ENCODE data around the gene TLL1. TPM values are rescaled to one million over a fixed set of nuclear protein-coding genes. Genes with fewer than 3 reads are reported as not detected.

The TLL1 gene
- total RNA-seq, 1 experiment from 2014 or later: 0.46 TPM

DNA sequence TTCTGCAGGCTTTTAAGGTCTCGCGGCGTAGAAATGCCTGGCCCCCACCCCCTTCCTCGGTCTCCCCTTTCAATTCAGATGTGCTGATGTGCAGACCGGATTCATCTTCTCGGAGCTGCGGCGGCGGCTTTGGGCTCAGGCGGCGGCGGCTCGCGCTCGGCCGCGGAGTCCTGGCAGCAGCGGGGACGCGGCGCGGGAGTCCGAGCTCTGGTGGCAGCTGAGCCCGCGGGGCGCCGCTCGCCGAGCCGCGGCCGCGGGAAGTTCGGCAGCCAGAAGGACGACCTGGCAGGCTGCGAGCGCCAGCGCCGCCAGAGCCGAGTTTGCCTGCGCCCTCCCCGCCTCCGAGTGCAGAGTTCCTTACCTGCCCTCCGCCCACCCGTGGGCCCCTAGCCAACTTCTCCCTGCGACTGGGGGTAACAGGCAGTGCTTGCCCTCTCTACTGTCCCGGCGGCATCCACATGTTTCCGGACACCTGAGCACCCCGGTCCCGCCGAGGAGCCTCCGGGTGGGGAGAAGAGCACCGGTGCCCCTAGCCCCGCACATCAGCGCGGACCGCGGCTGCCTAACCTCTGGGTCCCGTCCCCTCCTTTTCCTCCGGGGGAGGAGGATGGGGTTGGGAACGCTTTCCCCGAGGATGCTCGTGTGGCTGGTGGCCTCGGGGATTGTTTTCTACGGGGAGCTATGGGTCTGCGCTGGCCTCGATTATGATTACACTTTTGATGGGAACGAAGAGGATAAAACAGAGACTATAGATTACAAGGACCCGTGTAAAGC, 448 bp downstream of the TLL1 start:
- DNase-seq: peak in 1 of 2 experiments; percentile 40
- intact Hi-C loops (cut with micrococcal nuclease; ENCODE audit: unreplicated experiment): loop anchor here (5.0 kb wide), 1 partner anchor 194 kb away; no protein-coding TSS in a partner anchor
- POLR2A ChIA-PET (ENCODE audit: unreplicated experiment): no interaction called here
- BruUV-seq (replicated peaks): no TSS peak
- peak overlapping the region; percentile 90 for H3K4me2 ChIP-seq
- H2AFZ ChIP-seq: peak overlapping the region; percentile 93
- H3K9me3 ChIP-seq (ENCODE audit: insufficient read depth, low read depth): no peaks in the 10 kb centered on the region
- H3K4me1 ChIP-seq (replicated peaks; ENCODE audit: insufficient read depth): peaks cover 8% of the 10 kb centered on the region
- no peaks in the 10 kb centered on the region for H3K79me2 ChIP-seq (ENCODE audit: low read depth)
- CTCF ChIA-PET: interaction anchor here (0.6 kb wide), 1 partner anchor 380 kb away, joined by 4 read pairs; no protein-coding TSS in a partner anchor
- H3K36me3 ChIP-seq (ENCODE audit: low read depth): no peaks in the 10 kb centered on the region
- no peaks in the 10 kb centered on the region for H4K20me1 ChIP-seq (ENCODE audit: insufficient read depth)
- peak overlapping the region; percentile 78 for H3K4me3 ChIP-seq
- TF ChIP-seq, protein P1, sequence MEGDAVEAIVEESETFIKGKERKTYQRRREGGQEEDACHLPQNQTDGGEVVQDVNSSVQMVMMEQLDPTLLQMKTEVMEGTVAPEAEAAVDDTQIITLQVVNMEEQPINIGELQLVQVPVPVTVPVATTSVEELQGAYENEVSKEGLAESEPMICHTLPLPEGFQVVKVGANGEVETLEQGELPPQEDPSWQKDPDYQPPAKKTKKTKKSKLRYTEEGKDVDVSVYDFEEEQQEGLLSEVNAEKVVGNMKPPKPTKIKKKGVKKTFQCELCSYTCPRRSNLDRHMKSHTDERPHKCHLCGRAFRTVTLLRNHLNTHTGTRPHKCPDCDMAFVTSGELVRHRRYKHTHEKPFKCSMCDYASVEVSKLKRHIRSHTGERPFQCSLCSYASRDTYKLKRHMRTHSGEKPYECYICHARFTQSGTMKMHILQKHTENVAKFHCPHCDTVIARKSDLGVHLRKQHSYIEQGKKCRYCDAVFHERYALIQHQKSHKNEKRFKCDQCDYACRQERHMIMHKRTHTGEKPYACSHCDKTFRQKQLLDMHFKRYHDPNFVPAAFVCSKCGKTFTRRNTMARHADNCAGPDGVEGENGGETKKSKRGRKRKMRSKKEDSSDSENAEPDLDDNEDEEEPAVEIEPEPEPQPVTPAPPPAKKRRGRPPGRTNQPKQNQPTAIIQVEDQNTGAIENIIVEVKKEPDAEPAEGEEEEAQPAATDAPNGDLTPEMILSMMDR (conservative IDR thresholded peaks at IDR 0.05): no peak
- no peak for TF ChIP-seq EZH2 (IDR thresholded peaks at IDR 0.05; ENCODE audit: low read depth)
- H3F3A ChIP-seq (ENCODE audit: insufficient read depth, low read depth): no peaks in the 10 kb centered on the region
- H3K27ac ChIP-seq: no peak overlapping the region
- no peaks in the 10 kb centered on the region for H3K9me2 ChIP-seq (ENCODE audit: insufficient read depth)
- H3K27me3 ChIP-seq (ENCODE audit: insufficient read depth, low read depth): no peaks in the 10 kb centered on the region

- DNase-seq: peak in 1 of 2 experiments; percentile 19
- TF ChIP-seq, protein P1 (conservative IDR thresholded peaks at IDR 0.05): no peak
- TF ChIP-seq EZH2 (IDR thresholded peaks at IDR 0.05; ENCODE audit: low read depth): no peak
- Histone ChIP-seq H2AFZ (peak overlapping the region; percentile 93; the same call in 1 of the 2 replicates), H3K9me3 (ENCODE audit: insufficient read depth, low read depth) (no peaks in the 10 kb centered on the region), H3K4me3 (peak overlapping the region; percentile 78), H3K4me2 (peak overlapping the region; percentile 90), H4K20me1 (ENCODE audit: insufficient read depth) (no peaks in the 10 kb centered on the region), H3K27me3 (ENCODE audit: insufficient read depth, low read depth) (no peaks in the 10 kb centered on the region), H3K79me2 (ENCODE audit: low read depth) (no peaks in the 10 kb centered on the region), H3K9me2 (ENCODE audit: insufficient read depth) (no peaks in the 10 kb centered on the region), H3K4me1 (replicated peaks; ENCODE audit: insufficient read depth) (peaks cover 8% of the 10 kb centered on the region), H3K36me3 (ENCODE audit: low read depth) (no peaks in the 10 kb centered on the region), H3F3A (ENCODE audit: insufficient read depth, low read depth) (no peaks in the 10 kb centered on the region), H3K27ac (no peak overlapping the region)
- intact Hi-C loops (cut with micrococcal nuclease; ENCODE audit: unreplicated experiment): loop anchor here (5.0 kb wide), 1 partner anchor 193 kb away; no protein-coding TSS in a partner anchor
- ChIA-PET CTCF (no interaction called here), POLR2A (ENCODE audit: unreplicated experiment) (interaction anchor here (0.6 kb wide), 1 partner anchor 8 kb away, joined by 3 read pairs; no protein-coding TSS in a partner anchor)
- no TSS peak for BruUV-seq (replicated peaks)
Measured at GRCh38 chr4:165874072-165874790, 1.2 kb downstream of the TLL1 start.

DNA sequence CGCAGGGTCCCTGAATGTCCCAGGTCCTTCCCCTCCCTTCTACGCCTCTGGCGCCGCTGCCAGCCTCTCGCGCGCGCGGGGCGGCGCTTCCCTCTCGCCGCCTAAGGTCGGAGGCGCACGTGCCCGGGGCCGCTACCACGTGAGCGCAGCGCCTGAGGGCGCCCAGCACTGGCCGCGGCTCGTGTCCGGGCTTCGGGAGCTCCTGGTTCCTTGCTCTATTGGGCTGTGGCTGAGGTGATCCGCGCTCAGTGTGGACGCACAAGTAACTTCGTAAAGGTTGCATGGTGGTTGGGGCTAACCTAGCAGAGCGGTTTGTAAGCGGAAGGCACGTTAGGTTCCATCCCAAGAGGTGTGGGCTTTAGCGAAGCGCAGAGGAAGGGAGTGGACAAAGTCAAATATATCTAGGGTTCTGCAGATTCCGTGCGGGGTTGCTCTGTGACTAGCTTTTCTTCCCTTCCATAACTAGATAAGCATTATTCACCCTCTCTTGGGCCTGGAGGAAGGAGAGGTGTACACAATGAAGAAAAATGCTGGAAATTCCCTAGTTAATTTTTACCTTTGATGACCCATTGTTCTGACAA, 1.8 kb downstream of the TLL1 start:
- Histone ChIP-seq H3K9me3 (ENCODE audit: insufficient read depth, low read depth) (no peaks in the 10 kb centered on the region), H3K27ac (no peak overlapping the region), H3K4me1 (replicated peaks; ENCODE audit: insufficient read depth) (peaks cover 8% of the 10 kb centered on the region), H3F3A (ENCODE audit: insufficient read depth, low read depth) (no peaks in the 10 kb centered on the region), H3K9me2 (ENCODE audit: insufficient read depth) (no peaks in the 10 kb centered on the region), H2AFZ (peak overlapping the region; percentile 67), H3K27me3 (ENCODE audit: insufficient read depth, low read depth) (no peaks in the 10 kb centered on the region), H4K20me1 (ENCODE audit: insufficient read depth) (no peaks in the 10 kb centered on the region), H3K4me3 (peak overlapping the region; percentile 78; the same call in 1 of the 2 replicates), H3K4me2 (peak overlapping the region; percentile 90), H3K36me3 (ENCODE audit: low read depth) (no peaks in the 10 kb centered on the region), H3K79me2 (ENCODE audit: low read depth) (no peaks in the 10 kb centered on the region)
- CTCF ChIA-PET: no interaction called here
- POLR2A ChIA-PET (ENCODE audit: unreplicated experiment): interaction anchor here (0.6 kb wide), 1 partner anchor 9 kb away, joined by 3 read pairs; no protein-coding TSS in a partner anchor
- peak in 1 of 2 experiments; percentile 30 for DNase-seq
- intact Hi-C loops (cut with micrococcal nuclease; ENCODE audit: unreplicated experiment): loop anchor here (5.0 kb wide), 1 partner anchor 192 kb away; no protein-coding TSS in a partner anchor
- BruUV-seq (replicated peaks): no TSS peak
- TF ChIP-seq, protein P1 (conservative IDR thresholded peaks at IDR 0.05): no peak
- TF ChIP-seq EZH2 (IDR thresholded peaks at IDR 0.05; ENCODE audit: low read depth): no peak

All from PC-9 (cell line).